Measurements from ENCODE around the gene NAV2. TPM values are rescaled to one million over a fixed set of nuclear protein-coding genes. Genes with fewer than 3 reads are reported as not detected.
A peak's percentile ranks its signal among the peaks of the same experiment; 100 is the strongest.

Gene NAV2
- total and polyA plus RNA-seq, 11 donors, result 7.6 to 46.5 (median 20.2) TPM

- 94 to 99% (median 95%) methylated on average over 3 of the region's 3 CpGs for WGBS, 4 donors
- intact Hi-C loops (cut with DNase I), result no loop called here
- TF ChIP-seq POLR2A (IDR thresholded peaks at IDR 0.05) (no peak), CTCF (IDR thresholded peaks at IDR 0.05) (no peak)
- DNase-seq (no peak), ATAC-seq (no peak)
- H3K4me1 ChIP-seq, result peaks cover 0 to 41% (median 17%) of the 10 kb centered on the region in 12 donors
- no peaks in the 10 kb centered on the region for H3K36me3 ChIP-seq
- H3K27me3 ChIP-seq, result peaks cover 0 to 24% (median 0%) of the 10 kb centered on the region in 9 donors
- H3K9me3 ChIP-seq, result no peaks in the 10 kb centered on the region
- no peak overlapping the region for H3K4me3 ChIP-seq
- H3K27ac ChIP-seq, result no peak overlapping the region
Measured at GRCh38 chr11:19774329-19774728, 61.7 kb downstream of the NAV2 start.

GRCh38 chr11:19774817-19775580 lies 62.4 kb downstream of the NAV2 start:
- no peak overlapping the region for H3K27ac ChIP-seq
- H3K27me3 ChIP-seq, result peaks cover 0 to 24% (median 0%) of the 10 kb centered on the region in 9 donors
- 63 to 82% (median 74%) methylated on average over 3 of the region's 3 CpGs for WGBS, 4 donors
- DNase-seq (no peak), ATAC-seq (peak in 1 of 4 donors; percentile 22)
- H3K4me1 ChIP-seq, result peaks cover 0 to 37% (median 14%) of the 10 kb centered on the region in 12 donors
- intact Hi-C loops (cut with DNase I), result no loop called here
- H3K4me3 ChIP-seq, result no peak overlapping the region
- no peaks in the 10 kb centered on the region for H3K9me3 ChIP-seq
- TF ChIP-seq POLR2A (IDR thresholded peaks at IDR 0.05) (no peak), CTCF (IDR thresholded peaks at IDR 0.05) (no peak)
- no peaks in the 10 kb centered on the region for H3K36me3 ChIP-seq

GRCh38 chr11:19775622-19776021 lies 63.0 kb downstream of the NAV2 start:
- H3K36me3 ChIP-seq, result no peaks in the 10 kb centered on the region
- peaks cover 0 to 36% (median 14%) of the 10 kb centered on the region in 12 donors for H3K4me1 ChIP-seq
- H3K27ac ChIP-seq, result no peak overlapping the region
- 84 to 98% (median 96%) methylated on average over 4 of the region's 4 CpGs for WGBS, 4 donors
- peaks cover 0 to 24% (median 0%) of the 10 kb centered on the region in 9 donors for H3K27me3 ChIP-seq
- H3K4me3 ChIP-seq, result no peak overlapping the region
- DNase-seq (no peak), ATAC-seq (no peak)
- H3K9me3 ChIP-seq, result no peaks in the 10 kb centered on the region
- TF ChIP-seq CTCF (IDR thresholded peaks at IDR 0.05) (no peak), POLR2A (IDR thresholded peaks at IDR 0.05) (no peak)
- intact Hi-C loops (cut with DNase I), result no loop called here

DNA sequence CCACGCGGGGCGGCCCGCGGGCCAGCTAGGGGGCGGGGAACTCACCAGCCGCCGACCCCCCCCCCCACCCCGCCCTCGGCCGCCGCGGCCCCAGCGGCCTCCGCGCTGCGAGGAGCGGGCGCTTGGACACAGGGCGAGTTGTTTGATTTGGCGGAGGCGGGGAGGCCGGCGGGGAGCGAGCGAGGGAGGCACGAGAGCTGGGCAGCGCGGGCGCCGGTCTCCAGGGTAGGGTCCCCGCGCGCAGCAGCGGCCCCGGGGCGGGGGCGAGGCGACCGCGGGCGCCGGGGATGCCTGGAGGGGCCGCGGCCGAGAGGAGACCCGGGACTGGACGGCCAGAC lies 64.4 kb downstream of the NAV2 start:
- Histone ChIP-seq H3K27ac (peak overlapping the region in 1 of 12 donors; percentile 22), H3K27me3 (peaks cover 0 to 24% (median 0%) of the 10 kb centered on the region in 9 donors), H3K4me1 (peaks cover 0 to 35% (median 14%) of the 10 kb centered on the region in 12 donors), H3K9me3 (peaks cover 0 to 1% (median 0%) of the 10 kb centered on the region in 12 donors), H3K36me3 (no peaks in the 10 kb centered on the region), H3K4me3 (peak overlapping the region; percentile 21 to 65 (median 52))
- no peak for DNase-seq
- WGBS, 4 donors, result 0 to 1% (median 0%) methylated on average over 3 to 48 of the region's 48 CpGs
- intact Hi-C loops (cut with DNase I), result no loop called here
- TF ChIP-seq POLR2A (IDR thresholded peaks at IDR 0.05), result no peak
- TF ChIP-seq CTCF (IDR thresholded peaks at IDR 0.05), result no peak
- peak in 2 of 4 donors; percentile 47 to 51 for ATAC-seq
